Fibroblast of peridontal ligament (primary cell): ENCODE measurements around the gene DENND6B.

Experiments used
- DNase-seq: peaks from one replicate; pipeline ENCODE4 v3.0.0-alpha.2; 2010; ENCODE audit errors: extremely low read depth

DENND6B gene

GRCh38 chr22:50315289-50316113 is 11.3 kb downstream of the DENND6B start:
- DNase-seq, result no peak

- DNase-seq, result no peak
These were observed 12.1 kb downstream of the DENND6B start for GRCh38 chr22:50314455-50315288.

GRCh38 chr22:50314081-50314454 is 12.7 kb downstream of the DENND6B start:
- DNase-seq, result no peak

- DNase-seq, result no peak
These were observed 13.2 kb downstream of the DENND6B start for GRCh38 chr22:50313600-50313999.

GRCh38 chr22:50313021-50313420 is 13.8 kb downstream of the DENND6B start:
- DNase-seq, result no peak

DNA sequence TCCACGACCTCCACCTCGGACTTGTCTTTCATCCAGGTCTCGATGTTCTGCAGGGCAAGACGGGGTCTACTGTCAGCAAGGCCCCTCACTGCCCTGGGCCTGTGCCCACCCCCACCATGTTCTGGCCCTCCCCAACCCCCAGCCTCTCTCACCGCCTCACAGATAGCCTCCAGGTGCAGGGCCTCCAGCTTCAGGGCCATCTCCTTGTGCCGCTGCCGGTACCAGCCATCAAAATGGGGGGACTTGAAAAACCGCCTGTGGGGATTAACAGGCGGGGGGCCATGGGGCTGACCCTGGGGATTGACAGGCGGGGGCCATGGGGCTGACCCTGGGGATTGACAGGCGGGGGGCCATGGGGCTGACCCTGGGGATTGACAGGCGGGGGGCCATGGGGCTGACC is 14.4 kb downstream of the DENND6B start:
- DNase-seq, result no peak

DNA sequence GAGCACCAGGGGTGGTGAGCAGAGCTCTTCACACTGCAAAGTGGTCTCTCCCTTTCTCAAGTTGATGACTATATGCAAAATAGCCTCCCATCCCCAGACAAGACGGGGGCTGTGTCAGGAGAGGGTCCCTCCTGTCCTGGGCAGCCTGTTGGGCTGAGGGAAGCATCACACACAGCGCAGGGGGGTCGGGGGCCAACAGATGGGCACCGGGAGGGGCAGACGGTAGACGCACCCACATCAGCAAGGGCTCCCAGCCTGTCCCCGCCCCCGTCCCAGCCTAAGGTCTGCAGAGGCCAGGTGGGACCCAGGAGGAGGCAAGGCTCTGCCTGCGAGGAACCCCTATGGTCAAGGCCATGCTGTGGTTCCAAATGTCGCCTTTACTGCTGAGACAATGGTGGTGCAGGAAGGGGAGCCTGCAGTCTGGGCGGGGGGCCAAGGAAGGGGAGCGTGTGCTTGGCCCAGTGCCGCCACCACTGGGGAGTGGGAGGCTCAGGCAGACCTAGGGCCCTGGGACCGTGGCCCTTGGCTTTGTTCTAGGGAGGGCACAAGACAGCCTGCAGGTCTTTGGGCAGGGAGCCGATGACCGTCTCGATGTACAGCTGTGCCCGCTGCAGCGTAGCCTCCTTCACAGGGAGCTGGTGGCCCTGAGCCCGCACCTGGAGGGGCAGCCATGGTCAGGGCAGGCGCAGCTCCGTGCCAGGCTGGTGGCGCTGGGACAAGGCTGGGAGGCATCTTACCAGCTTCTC is 15.0 kb downstream of the DENND6B start:
- DNase-seq, result no peak

- no peak for DNase-seq
These were observed 15.8 kb downstream of the DENND6B start for GRCh38 chr22:50310949-50311444.

- no peak for DNase-seq
These were observed 16.6 kb downstream of the DENND6B start for GRCh38 chr22:50310031-50310722.

DNA sequence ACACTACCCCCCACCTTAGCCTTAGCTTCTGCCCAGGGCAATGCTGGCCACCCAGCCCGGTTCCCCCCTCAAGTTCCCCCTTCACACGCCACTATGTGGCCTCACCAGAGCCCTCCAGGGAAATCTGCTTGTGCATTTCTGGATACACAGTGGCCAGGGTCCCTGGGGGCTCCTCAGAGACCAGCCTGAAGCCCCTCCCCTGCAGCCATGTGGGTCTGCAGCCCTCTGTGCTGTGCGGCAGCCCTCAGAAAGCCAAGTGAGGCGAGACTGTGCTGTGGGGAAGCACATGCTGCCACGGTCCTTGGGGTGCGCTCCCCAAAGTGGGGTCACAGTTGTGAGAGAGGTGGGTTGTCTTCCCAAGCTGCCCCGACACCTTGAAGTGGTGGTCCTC is 17.2 kb downstream of the DENND6B start:
- no peak for DNase-seq

DNA sequence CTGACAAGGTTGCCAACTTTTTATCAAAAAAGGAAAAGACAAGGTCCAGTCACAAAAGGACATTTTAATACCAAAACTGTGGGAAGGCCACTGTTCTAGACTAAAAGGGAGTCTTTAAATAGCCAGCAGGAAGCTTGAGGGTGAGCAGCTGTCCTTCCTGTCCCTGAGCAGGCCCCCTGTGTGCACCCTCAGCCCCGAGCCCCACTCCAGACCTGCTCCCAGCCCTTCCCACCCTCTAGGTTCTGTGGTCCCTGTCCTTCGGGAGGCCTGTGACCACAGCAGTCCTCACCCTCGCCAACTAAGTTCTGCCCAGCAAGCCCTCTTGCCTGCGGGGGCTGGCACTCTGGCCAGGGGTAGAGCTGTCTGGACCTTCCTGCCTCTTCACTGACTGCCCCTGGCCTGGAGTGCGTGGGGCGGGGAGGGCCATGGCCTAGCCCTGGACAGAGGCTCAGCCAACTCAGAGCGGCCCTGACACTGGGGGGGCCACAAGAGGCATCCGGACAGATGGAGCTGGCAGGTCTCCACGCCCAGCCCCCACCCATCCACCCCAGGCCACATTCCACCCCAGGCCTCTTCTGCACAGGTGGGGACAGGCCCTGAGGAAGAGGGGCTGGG is 17.7 kb downstream of the DENND6B start:
- DNase-seq, result no peak

- DNase-seq, result no peak
These were observed 18.2 kb downstream of the DENND6B start for GRCh38 chr22:50308597-50308935.

DNA sequence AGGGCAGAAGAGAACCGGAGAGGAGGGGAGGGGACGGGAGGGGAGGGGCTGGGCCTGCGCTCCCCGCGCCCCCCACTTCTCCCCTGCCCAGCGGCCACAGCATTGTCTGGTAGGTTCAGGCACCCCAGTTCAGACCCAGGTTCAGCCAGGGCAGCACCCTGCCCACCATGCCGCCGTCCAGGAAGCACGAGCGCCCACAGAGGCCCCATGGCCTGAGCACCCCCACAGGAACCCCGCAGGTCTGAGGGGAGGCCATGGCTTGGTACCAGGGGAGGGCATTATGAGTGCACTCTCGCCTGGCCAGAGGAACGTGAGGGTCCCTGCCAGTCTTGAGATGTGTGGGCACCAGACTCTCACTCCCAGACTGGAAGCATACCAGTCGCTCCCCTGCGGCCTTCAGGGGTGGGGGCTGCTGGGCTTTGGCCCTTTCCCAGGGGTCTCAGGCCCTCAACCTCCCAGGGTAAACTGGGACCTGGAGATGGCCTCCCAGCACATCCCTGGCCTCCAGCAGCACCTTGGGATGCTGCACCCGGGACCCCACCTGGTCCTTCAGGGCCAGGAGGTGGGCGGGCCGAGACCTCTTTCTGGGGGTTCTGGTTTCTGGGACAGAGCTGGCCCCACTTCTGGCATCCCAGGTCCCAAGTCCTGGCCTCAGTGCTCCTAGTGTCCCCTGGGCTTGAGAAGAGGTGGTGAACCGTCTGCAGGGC is 18.8 kb downstream of the DENND6B start:
- DNase-seq, result no peak

- DNase-seq, result peak; percentile 68
These were observed 19.8 kb downstream of the DENND6B start, which contains the start of gene PLXNB2 for GRCh38 chr22:50306753-50307749. Gene PLXNB2, minus strand, starts transcription at chr22:50307646. Its CDS starts 17,062 bp downstream, at chr22:50290584.

- peak; percentile 93 for DNase-seq
These were observed 20.8 kb downstream of the DENND6B start for GRCh38 chr22:50305923-50306566.

- no peak for DNase-seq
These were observed 21.4 kb downstream of the DENND6B start for GRCh38 chr22:50305393-50305922.

DNA sequence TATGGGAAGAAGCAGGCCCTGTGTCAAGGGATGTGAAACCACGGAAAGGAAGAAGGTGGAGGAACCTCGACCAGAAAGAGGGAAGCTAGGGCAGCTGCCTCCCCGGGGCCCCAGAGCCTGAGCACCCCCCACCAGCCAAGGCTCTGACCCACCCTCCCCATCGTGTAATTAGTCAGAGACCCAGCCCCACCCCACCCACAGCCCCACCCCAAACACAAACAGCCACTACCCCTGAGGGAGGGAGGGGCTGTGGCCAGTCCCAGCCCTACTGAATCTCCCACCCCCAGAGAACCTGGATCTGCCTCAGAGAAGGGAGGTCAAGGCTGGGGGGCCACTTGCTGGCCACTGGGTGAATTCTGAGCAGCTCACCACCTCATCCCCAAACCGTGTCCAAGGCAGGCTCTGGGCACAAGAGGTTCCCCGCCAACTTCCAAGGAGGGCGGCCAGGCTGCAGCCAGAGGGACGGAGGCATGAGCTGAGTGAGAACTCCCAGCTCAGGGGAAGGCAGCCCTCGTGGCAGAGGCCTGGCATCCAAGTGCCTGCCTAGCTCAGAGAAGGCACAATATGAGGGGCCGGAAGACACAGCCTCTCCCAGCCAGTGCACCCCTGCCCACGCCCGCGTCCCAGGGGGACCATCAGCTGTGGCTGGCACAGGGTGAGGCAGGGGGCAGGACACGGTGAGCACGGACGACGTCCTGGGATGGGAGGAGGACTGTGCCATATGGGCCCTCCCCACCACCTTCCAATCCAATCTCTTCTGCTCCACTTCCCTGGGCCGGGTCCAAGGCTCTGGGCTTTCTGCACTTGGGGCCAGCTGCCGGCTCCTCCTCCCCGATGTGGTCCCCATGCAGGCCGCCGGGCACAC is 22.1 kb downstream of the DENND6B start:
- DNase-seq, result no peak
